Panc1 (cell line): ENCODE data around the gene RAPGEF1. TPM values are rescaled to one million over a fixed set of nuclear protein-coding genes. Genes with fewer than 3 reads are reported as not detected.

Source experiments
- ATAC-seq: fragments of 200-7000 bp; cut with Tn5 transposase; 2 replicates; pipeline ENCODE4 v1.9.1; 2020; ENCODE audit warnings: mild to moderate bottlenecking, moderate library complexity
- BruUV-seq: library from RNA; stranded (reverse); fragments of 400-500 nt; replicated peaks from 2 replicates; lab custom pipeline; 2021; lab: Mats Ljungman, UMichigan
- CTCF ChIA-PET: fragments of 300-600 bp; sonication (Branson Sonifier 250); formaldehyde crosslinking; loops from one replicate; lab custom pipeline; 2022; ENCODE audit warnings: antibody characterized with exemption; lab: Charles Lee
- POLR2A ChIA-PET: fragments of 300-600 bp; sonication (Branson Sonifier 250); formaldehyde crosslinking; loops from one replicate; lab custom pipeline; 2022; ENCODE audit warnings: antibody characterized with exemption; lab: Charles Lee
- DNase-seq: peaks from one replicate; pipeline ENCODE4 v3.0.0-alpha.2; 2010; ENCODE audit warnings: low read depth, low spot score
- H3K27ac ChIP-seq: 2 replicates; pipeline ENCODE4 v1.5.1; 2011; ENCODE audit warnings: mild to moderate bottlenecking, low read length, inconsistent platforms
- H3K27me3 ChIP-seq: fragments of 200-500 bp; sonication (Bioruptor generic); 2 replicates; pipeline ENCODE4 v1.6.0; 2014; ENCODE audit warnings: low read length, inconsistent platforms; ENCODE audit not compliant: control insufficient read depth, insufficient read depth
- H3K36me3 ChIP-seq: fragments of 200-500 bp; sonication (Bioruptor generic); 2 replicates; pipeline ENCODE4 v1.5.1; 2014; ENCODE audit warnings: inconsistent platforms, mild to moderate bottlenecking, low read length, moderate library complexity; ENCODE audit not compliant: control insufficient read depth, insufficient read depth
- H3K4me1 ChIP-seq: 2 replicates; pipeline ENCODE4 v1.5.1; 2011; ENCODE audit warnings: inconsistent platforms, mild to moderate bottlenecking, low read length, moderate library complexity; ENCODE audit not compliant: control insufficient read depth, insufficient read depth
- H3K4me3 ChIP-seq, 2 experiments: 2 replicates each; pipeline ENCODE4 v1.5.1; 2011 to 2012; ENCODE audit warnings: low read depth in 2 of 2, low read length in 2 of 2, mild to moderate bottlenecking in 2 of 2, inconsistent platforms in 1 of 2, moderate library complexity in 1 of 2
- H3K9me3 ChIP-seq: fragments of 200-500 bp; sonication (Bioruptor generic); 2 replicates; pipeline ENCODE4 v1.5.1; 2014; ENCODE audit warnings: low read depth, mild to moderate bottlenecking, inconsistent platforms, low read length, moderate library complexity; ENCODE audit not compliant: control insufficient read depth, insufficient read depth
- CTCF ChIP-seq: fragments of 450-650 bp; IDR thresholded peaks from 2 replicates; pipeline ENCODE4 v1.5.1; 2017; ENCODE audit warnings: mild to moderate bottlenecking
- POLR2AphosphoS5 ChIP-seq: IDR thresholded peaks from 2 replicates; pipeline ENCODE4 v1.6.1; 2012; ENCODE audit warnings: mild to moderate bottlenecking, low read depth, low read length, moderate library complexity
- REST ChIP-seq, 2 experiments: IDR thresholded peaks; 2 replicates each; pipeline ENCODE4 v1.6.1; 2011 to 2012; ENCODE audit warnings: low read depth in 2 of 2, control low read depth in 1 of 2, low read length in 1 of 2, mild to moderate bottlenecking in 1 of 2, moderate library complexity in 1 of 2; ENCODE audit not compliant: insufficient read depth in 1 of 2
- SIN3A ChIP-seq: IDR thresholded peaks from 2 replicates; pipeline ENCODE4 v1.6.1; 2012; ENCODE audit warnings: low read depth, mild to moderate bottlenecking, low read length, moderate library complexity, borderline replicate concordance; ENCODE audit not compliant: insufficient read depth
- TCF7L2 ChIP-seq: IDR thresholded peaks from 2 replicates; pipeline ENCODE4 v1.6.1; 2011; ENCODE audit warnings: mild to moderate bottlenecking, low read depth, low read length, inconsistent platforms
- in situ Hi-C: cut with HindIII; loops from 2 replicates; pipeline ENCODE4 v1.10.0; 2016; ENCODE audit warnings: low sequenced_read_pairs, low pct_unique_long_range_greater_than_20kb
- intact Hi-C: fragments of 100-400 bp; cut with micrococcal nuclease; formaldehyde crosslinking; loops from one replicate; pipeline ENCODE4 v1.10.0; 2022; ENCODE audit not compliant: unreplicated experiment
- total RNA-seq: library from RNA; stranded (reverse); gene quantifications from one replicate; pipeline ENCODE4 v1.2.1, GENCODE V29; 2021; ENCODE audit not compliant: unreplicated experiment

RAPGEF1 gene
- total RNA-seq, 1 experiment from 2014 or later, result 86.8 TPM

DNA sequence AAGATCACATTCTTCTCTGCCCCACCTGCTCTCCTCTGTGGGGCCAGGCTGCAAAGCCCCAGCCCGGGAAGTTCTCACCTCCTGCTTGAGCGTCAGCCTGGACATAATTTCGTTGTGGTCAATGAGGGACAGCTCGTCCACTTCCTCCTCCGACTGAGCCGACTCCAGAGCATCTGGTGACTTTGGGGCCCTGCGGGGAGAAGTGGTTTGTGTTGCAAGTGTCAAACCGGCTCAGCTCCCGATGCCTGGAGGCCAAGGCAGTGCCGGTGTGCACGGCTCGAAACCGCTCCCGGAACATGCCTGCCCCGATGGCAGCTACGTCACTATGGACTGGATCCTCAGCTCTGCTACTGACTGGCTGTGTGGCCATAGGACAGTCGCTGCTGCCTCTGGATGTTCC, 141.8 kb downstream of the RAPGEF1 start:
- no peak for ATAC-seq
- H3K4me1 ChIP-seq, result no peaks in the 10 kb centered on the region
- intact Hi-C loops, result no loop called here
- BruUV-seq, result no TSS peak
- H3K9me3 ChIP-seq, result no peaks in the 10 kb centered on the region
- DNase-seq, result no peak
- no peak overlapping the region for H3K4me3 ChIP-seq
- no peaks in the 10 kb centered on the region for H3K36me3 ChIP-seq
- in situ Hi-C loops, result no loop called here
- POLR2A ChIA-PET, result no interaction called here
- no peaks in the 10 kb centered on the region for H3K27me3 ChIP-seq
- CTCF ChIA-PET, result no interaction called here
- H3K27ac ChIP-seq, result no peak overlapping the region
- TF ChIP-seq CTCF (no peak), TCF7L2 (no peak), SIN3A (no peak), REST (IDR thresholded peaks at IDR 0.05; ENCODE audit: insufficient read depth in 1 of 2, low read depth in 2 of 2, low read length in 1 of 2) (no peak), POLR2AphosphoS5 (no peak)

DNA sequence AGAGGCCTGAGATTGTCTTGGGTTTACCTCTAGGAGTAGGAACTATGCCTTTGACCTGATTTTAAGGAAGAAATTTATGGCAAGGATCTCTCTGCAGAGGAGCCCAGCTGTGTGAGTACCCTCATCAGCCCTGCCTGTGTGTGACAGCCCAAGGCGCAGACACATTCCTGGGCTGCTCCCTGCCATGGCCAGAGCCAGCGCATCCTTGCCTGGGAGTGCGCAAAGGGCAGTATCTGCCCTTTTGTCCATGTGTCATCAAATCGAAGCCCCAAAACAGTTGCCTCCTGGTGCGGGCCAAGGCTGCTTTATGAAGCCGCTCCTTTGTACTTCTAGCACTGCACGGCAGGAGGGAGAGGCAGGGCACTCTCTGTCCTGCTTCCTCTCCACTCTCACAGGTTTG, 142.6 kb downstream of the RAPGEF1 start:
- ChIA-PET CTCF (interaction anchor here (0.6 kb wide), 1 partner anchor 77 kb away, joined by 3 read pairs; no protein-coding TSS in a partner anchor), POLR2A (no interaction called here)
- no peaks in the 10 kb centered on the region for H3K9me3 ChIP-seq
- in situ Hi-C loops (no loop called here), intact Hi-C loops (no loop called here)
- TF ChIP-seq CTCF (no peak), REST (IDR thresholded peaks at IDR 0.05; ENCODE audit: insufficient read depth in 1 of 2, low read depth in 2 of 2, low read length in 1 of 2) (no peak), POLR2AphosphoS5 (no peak), TCF7L2 (no peak), SIN3A (no peak)
- no peak for ATAC-seq
- H3K4me3 ChIP-seq, result no peak overlapping the region
- no peaks in the 10 kb centered on the region for H3K27me3 ChIP-seq
- DNase-seq, result no peak
- no peaks in the 10 kb centered on the region for H3K36me3 ChIP-seq
- no peaks in the 10 kb centered on the region for H3K4me1 ChIP-seq
- H3K27ac ChIP-seq, result no peak overlapping the region
- BruUV-seq, result no TSS peak
